ENCODE data around the gene RPS24. TPM values are rescaled to one million over a fixed set of nuclear protein-coding genes. Genes with fewer than 3 reads are reported as not detected.

The RPS24 gene
- total and polyA plus RNA-seq, 9 of the 15 experiments (the other 6 are each of a cell fraction or from before 2014, with no cell fraction given) = 1,947 to 7,307 (median 5,944) TPM

DNA sequence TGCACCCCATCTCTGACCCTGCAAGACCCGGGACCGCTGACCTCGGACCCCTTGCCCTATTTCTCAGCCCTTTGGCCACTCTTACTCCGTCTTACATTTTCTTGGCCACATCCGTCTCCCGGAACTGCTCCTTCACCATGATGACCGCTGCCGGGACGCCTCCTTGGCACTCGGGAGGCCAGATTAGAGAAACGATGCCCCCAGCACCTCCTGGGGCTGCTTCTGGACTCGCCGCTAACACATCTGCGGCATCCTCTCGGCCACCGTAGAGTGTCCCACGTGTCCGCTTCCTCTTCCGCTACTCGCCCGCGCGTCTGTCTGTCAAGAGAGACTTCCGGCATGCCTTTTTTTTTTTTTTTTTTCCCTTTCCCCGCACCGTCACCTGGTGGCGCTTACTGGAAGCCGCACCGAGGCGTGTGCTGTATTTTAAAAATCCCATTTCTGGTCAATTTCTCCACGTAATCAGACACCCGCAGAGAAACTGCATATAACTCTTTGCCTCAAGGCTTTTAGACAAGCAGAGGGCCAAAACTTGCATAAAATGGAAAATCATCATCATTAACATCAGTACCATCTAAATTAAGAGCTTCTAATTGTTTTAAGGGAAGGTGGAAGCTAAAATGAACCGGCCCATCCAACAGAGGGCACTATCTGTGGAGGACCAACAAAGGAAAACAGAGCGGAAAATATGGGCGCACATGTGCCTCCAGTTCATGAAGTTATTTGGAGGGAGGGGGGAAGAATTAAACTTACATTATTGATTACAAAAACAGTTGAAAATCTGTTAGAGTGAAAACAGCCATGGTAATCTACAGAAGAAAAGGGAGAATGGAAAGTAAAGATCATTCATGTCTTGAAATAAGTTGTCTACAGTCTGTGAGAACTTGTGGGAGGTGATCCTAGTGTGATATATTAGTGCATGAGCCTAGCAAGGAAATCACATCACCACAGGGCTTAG is 4.1 kb upstream of the RPS24 start, which contains the start of gene POLR3A (continued):
- TF ChIP-seq, protein P1, sequence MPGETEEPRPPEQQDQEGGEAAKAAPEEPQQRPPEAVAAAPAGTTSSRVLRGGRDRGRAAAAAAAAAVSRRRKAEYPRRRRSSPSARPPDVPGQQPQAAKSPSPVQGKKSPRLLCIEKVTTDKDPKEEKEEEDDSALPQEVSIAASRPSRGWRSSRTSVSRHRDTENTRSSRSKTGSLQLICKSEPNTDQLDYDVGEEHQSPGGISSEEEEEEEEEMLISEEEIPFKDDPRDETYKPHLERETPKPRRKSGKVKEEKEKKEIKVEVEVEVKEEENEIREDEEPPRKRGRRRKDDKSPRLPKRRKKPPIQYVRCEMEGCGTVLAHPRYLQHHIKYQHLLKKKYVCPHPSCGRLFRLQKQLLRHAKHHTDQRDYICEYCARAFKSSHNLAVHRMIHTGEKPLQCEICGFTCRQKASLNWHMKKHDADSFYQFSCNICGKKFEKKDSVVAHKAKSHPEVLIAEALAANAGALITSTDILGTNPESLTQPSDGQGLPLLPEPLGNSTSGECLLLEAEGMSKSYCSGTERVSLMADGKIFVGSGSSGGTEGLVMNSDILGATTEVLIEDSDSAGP (CRISPR knock-in tag; IDR thresholded peaks at IDR 0.05) = peak; percentile 53; the same call in 1 of the 2 replicates
- no peak for TF ChIP-seq KDM2B (CRISPR knock-in tag; IDR thresholded peaks at IDR 0.05)
- TF ChIP-seq, protein P2, sequence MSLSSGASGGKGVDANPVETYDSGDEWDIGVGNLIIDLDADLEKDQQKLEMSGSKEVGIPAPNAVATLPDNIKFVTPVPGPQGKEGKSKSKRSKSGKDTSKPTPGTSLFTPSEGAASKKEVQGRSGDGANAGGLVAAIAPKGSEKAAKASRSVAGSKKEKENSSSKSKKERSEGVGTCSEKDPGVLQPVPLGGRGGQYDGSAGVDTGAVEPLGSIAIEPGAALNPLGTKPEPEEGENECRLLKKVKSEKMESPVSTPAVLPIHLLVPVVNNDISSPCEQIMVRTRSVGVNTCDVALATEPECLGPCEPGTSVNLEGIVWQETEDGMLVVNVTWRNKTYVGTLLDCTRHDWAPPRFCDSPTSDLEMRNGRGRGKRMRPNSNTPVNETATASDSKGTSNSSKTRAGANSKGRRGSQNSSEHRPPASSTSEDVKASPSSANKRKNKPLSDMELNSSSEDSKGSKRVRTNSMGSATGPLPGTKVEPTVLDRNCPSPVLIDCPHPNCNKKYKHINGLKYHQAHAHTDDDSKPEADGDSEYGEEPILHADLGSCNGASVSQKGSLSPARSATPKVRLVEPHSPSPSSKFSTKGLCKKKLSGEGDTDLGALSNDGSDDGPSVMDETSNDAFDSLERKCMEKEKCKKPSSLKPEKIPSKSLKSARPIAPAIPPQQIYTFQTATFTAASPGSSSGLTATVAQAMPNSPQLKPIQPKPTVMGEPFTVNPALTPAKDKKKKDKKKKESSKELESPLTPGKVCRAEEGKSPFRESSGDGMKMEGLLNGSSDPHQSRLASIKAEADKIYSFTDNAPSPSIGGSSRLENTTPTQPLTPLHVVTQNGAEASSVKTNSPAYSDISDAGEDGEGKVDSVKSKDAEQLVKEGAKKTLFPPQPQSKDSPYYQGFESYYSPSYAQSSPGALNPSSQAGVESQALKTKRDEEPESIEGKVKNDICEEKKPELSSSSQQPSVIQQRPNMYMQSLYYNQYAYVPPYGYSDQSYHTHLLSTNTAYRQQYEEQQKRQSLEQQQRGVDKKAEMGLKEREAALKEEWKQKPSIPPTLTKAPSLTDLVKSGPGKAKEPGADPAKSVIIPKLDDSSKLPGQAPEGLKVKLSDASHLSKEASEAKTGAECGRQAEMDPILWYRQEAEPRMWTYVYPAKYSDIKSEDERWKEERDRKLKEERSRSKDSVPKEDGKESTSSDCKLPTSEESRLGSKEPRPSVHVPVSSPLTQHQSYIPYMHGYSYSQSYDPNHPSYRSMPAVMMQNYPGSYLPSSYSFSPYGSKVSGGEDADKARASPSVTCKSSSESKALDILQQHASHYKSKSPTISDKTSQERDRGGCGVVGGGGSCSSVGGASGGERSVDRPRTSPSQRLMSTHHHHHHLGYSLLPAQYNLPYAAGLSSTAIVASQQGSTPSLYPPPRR (CRISPR knock-in tag; IDR thresholded peaks at IDR 0.05; ENCODE audit: borderline replicate concordance) = peak; percentile 34; the same call in 1 of the 2 replicates
- TF ChIP-seq MCM2 (IDR thresholded peaks at IDR 0.05; ENCODE audit: low read depth) = no peak
- TF ChIP-seq ETV1 (tag; conservative IDR thresholded peaks at IDR 0.05; ENCODE audit: low read depth) = peak; percentile 84
- TF ChIP-seq ZNF165 (CRISPR knock-in tag; IDR thresholded peaks at IDR 0.05; ENCODE audit: borderline replicate concordance) = no peak
- TF ChIP-seq RFX1 (IDR thresholded peaks at IDR 0.05) = no peak
- TF ChIP-seq, protein P3, sequence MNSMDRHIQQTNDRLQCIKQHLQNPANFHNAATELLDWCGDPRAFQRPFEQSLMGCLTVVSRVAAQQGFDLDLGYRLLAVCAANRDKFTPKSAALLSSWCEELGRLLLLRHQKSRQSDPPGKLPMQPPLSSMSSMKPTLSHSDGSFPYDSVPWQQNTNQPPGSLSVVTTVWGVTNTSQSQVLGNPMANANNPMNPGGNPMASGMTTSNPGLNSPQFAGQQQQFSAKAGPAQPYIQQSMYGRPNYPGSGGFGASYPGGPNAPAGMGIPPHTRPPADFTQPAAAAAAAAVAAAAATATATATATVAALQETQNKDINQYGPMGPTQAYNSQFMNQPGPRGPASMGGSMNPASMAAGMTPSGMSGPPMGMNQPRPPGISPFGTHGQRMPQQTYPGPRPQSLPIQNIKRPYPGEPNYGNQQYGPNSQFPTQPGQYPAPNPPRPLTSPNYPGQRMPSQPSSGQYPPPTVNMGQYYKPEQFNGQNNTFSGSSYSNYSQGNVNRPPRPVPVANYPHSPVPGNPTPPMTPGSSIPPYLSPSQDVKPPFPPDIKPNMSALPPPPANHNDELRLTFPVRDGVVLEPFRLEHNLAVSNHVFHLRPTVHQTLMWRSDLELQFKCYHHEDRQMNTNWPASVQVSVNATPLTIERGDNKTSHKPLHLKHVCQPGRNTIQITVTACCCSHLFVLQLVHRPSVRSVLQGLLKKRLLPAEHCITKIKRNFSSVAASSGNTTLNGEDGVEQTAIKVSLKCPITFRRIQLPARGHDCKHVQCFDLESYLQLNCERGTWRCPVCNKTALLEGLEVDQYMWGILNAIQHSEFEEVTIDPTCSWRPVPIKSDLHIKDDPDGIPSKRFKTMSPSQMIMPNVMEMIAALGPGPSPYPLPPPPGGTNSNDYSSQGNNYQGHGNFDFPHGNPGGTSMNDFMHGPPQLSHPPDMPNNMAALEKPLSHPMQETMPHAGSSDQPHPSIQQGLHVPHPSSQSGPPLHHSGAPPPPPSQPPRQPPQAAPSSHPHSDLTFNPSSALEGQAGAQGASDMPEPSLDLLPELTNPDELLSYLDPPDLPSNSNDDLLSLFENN (IDR thresholded peaks at IDR 0.05; ENCODE audit: low read depth in 2 of 2, low read length in 2 of 2) = no peak
- no peak for TF ChIP-seq BACH1 (tag; IDR thresholded peaks at IDR 0.05)
- TF ChIP-seq ZBTB7A (IDR thresholded peaks at IDR 0.05; ENCODE audit: borderline replicate concordance, control insufficient read depth, low read depth, low read length) = peak; percentile 58; the same call in 1 of the 2 replicates
- TF ChIP-seq, protein P4, sequence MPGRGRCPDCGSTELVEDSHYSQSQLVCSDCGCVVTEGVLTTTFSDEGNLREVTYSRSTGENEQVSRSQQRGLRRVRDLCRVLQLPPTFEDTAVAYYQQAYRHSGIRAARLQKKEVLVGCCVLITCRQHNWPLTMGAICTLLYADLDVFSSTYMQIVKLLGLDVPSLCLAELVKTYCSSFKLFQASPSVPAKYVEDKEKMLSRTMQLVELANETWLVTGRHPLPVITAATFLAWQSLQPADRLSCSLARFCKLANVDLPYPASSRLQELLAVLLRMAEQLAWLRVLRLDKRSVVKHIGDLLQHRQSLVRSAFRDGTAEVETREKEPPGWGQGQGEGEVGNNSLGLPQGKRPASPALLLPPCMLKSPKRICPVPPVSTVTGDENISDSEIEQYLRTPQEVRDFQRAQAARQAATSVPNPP (IDR thresholded peaks at IDR 0.05; ENCODE audit: borderline replicate concordance, insufficient read depth, insufficient read length) = no peak
- TF ChIP-seq DNMT1 (IDR thresholded peaks at IDR 0.05) = no peak
- peak; percentile 40; the same call in 1 of the 2 replicates for TF ChIP-seq PTTG1 (tag; IDR thresholded peaks at IDR 0.05; ENCODE audit: low read depth)
- TF ChIP-seq PHTF2 (CRISPR knock-in tag; IDR thresholded peaks at IDR 0.05) = no peak

Measured in K562 (cell line).